Measurements from ENCODE around the gene CCDC191.
A peak's percentile ranks its signal among the peaks of the same experiment; 100 is the strongest.

Gene CCDC191

DNA sequence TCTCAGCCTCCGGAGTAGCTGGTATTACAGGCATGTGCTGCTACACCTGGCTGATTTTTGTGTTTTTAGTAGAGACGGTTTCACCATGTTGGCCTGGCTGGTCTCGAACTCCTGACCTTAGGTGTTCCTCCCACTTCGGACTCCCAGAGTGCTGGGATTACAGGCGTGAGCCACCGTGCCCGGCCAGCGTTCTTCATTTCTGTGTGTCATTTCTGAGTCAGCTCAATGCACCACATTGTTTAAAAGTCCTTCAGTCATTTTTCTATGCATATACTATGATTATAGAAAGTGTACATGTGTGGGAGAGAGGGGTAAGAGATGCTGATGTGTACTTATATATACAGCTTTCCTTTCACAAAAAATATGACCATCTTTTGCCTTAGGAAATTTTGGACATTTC lies 2.3 kb upstream of the CCDC191 start:
- FAIRE-seq = no peak

DNA sequence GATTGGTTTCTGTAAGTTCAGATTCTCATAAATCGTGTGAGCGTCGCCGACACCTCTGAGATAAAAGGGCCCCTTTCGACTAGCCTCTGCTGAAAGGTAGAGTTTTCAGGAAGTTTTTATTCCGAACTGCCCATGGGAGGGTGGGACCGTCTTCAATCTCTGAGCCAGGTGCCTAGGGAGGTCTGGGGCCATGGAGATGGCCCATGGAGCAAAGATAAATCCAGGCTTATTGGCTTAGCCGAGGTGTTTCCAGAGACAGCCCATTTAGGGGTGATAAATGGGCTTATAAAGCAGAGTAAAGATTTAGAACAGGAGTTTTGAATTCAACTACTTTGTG lies 653 bp upstream of the CCDC191 start:
- no peak for FAIRE-seq

- no peak for FAIRE-seq
Observed at GRCh38 chr3:114052216-114052615, 4.1 kb downstream of the CCDC191 start.

DNA sequence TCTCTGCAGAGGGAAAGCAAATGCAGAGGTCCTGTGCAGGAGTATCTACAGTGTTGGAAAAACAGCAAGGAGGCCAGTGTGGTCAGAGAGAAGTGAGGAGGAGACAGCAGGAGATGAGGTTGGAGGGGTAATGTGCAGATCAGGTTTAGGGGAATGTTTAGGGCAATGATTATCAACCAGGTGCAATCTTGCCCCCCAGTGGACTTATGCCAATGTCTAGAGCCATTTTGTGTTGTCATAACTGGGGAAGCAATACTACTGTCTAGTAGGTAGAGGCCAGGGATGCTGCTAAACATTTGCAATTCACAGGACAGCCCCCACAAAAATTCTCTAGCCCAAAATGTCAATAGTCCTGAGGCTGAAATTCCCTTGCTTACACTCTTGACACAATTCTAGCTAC lies 13.1 kb downstream of the CCDC191 start:
- no peak for FAIRE-seq

GRCh38 chr3:114035896-114036295 lies 20.4 kb downstream of the CCDC191 start:
- FAIRE-seq = no peak

DNA sequence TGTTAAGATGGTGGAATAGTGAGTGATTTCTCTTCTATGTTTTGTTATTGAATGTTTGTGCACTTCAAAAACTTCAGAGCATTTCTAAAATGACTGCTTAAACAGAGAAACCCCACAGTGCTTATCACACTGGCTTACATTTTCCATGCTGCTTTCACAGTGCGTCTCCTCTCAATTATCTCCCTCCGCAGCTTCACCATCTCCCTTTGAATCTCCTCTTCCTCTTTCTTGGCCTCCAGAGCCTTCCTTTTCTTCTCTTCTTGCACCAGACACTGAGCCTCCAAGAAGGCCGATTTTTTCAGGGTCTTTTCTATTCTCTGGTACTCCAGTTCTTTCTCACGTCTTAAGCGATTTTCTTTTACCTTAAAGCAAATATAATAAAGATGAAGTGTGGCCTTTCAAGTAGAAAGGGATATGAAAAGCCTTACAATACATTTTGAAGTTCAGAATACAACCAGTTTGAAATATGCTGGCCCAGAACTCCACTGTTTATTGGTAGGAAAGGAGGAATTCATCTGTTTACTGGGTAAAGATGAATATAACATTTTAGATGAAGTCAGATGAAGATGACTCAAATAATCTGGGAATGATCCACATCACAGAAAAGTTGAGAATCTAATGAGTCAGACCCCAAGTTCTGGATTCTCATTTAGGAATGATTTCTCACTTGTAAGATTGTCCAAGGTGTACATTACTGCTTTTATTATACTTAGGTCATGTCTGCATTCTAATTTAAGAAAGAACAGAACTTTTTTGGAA lies 21.4 kb downstream of the CCDC191 start:
- no peak for FAIRE-seq

DNA sequence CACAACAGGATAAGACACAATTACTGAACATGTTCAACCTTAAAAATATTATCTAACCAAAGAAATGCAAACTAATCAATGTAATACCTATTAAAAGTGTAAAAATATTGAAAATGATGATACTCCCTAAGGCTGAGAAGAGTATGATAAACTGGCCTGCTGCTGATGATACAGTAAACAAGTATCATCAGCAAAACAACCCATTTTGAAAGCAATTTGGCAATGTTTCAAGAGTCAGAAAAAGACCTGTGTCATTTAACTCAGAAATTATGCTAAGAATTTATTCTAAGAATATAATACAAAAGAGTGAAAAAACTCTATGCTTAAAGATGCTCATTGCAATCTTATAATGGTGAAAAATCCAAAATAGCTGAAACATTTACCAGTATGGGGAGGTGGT lies 22.1 kb downstream of the CCDC191 start:
- FAIRE-seq = peak; percentile 24

DNA sequence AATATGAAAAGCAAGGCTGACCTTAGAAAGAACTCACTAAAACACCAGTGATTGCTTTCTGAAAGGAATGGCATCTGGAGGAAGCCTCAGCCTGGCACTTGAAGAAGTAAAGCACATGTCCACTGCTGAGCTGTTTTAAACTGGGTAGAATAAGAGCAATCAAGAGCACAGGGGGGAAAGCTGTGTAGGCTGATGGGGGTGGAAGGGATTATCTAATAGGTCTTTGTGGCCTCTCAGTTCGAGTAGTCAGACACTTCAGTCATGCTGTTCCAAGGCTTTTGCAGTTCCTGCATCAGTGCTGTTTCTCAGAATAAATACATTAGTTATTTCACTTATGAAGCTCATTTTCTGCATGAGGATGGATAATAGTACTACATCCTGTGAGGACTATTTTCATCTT lies 22.6 kb downstream of the CCDC191 start:
- no peak for FAIRE-seq

DNA sequence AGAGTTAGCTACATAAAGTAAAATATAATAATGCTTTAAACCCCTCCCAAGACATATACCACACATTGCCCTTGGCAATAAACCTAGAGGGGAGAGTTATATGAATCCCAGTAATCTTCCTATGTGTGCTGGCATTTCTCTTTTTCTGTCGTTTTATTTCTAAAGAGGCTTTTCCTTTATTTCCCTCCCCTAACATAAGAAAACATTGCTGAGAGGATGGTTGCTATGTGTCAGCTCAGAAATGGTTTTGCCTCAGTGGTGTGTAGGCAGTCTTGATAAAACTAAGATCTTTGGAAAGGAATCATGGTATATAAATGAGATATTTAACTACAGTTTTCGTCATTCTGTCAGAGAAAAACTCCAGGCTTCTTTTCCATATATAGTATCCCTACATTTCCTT lies 30.0 kb downstream of the CCDC191 start:
- no peak for FAIRE-seq

GRCh38 chr3:114025451-114025850 lies 30.9 kb downstream of the CCDC191 start:
- no peak for FAIRE-seq

DNA sequence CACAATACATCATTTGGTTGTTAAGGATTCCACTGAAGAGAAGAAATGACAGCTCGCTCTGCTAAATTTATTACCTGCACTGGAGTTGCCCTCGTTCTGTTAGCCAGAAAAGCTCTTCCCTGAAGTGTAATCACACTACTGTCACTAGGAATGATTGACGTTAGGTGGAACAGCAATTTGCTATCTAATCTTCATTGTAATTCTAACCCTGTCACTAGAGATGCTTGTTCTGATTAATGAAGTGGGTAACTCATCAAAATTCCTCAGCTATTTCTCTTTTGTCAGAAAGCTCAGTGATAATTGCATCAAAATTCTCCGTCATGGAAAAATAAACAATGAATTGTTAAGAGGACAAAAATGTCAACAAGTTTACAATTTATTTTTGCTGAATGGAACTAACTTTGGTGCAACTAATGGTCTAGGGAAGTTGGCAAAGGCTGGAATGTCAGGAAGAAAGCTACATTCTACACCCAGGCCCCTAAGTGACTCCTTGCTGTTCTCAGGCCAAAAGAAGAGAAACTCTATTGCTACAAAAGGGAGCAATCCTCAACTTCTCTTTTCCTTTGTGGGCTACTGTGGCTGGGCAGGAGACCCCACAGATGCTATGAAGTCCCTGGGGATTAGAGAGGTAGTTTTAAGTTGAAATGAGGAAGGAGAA lies 34.1 kb downstream of the CCDC191 start:
- no peak for FAIRE-seq

DNA sequence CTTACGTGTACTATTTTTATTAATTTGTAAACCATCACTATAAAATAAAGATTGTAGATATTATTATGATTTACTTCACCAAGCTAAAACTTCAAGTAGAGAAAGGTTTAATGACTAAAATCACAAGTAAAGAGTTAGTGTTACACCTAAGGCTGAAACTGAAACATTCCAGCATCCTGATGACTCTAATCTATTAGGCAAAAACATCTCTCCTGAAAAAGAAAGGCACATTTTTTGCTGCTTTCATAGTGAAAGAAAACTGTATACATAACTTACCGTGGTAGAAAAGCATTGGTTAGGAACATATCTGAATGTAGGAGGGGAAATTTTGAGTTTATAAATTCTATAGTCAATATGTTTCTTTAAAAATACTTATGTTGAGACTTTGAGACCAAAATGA lies 35.4 kb downstream of the CCDC191 start:
- FAIRE-seq = no peak

DNA sequence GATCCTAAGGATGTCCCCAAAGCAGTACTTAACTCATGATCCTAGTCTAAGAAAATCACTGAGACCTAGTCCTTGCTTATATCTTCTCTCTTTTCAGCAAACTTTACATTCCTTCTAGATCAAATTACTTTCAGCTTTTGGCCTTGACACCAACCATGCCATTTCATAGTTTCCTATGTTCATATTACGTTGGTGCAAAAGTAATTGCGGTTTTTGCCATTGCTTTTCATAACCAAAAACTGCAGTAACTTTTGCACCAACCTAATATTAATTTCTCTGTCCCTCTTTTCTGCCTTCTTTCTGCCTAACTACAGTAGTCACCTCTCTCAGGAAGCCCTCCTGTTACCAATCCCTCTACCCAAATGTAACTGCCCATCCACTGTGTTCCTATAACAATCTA lies 36.8 kb downstream of the CCDC191 start:
- no peak for FAIRE-seq

DNA sequence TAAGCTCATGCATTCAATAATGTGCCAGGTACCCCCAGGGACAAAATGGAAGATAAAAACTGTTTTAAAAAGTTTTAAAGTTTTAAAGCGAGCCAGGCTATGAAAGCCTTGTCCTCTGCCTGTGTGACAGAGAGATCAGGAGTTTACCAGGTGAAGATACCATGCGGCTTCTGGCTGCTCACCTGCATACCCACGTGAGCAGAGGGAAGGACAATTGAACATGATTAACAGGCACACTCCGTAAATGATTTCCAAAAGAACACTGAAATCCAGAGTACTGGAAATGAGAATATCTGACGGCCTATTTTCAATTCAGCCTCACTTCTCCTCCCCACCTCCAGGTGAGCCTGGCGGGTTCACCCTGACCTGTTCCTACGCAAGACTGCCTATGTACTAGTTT lies 42.1 kb downstream of the CCDC191 start:
- FAIRE-seq = no peak

DNA sequence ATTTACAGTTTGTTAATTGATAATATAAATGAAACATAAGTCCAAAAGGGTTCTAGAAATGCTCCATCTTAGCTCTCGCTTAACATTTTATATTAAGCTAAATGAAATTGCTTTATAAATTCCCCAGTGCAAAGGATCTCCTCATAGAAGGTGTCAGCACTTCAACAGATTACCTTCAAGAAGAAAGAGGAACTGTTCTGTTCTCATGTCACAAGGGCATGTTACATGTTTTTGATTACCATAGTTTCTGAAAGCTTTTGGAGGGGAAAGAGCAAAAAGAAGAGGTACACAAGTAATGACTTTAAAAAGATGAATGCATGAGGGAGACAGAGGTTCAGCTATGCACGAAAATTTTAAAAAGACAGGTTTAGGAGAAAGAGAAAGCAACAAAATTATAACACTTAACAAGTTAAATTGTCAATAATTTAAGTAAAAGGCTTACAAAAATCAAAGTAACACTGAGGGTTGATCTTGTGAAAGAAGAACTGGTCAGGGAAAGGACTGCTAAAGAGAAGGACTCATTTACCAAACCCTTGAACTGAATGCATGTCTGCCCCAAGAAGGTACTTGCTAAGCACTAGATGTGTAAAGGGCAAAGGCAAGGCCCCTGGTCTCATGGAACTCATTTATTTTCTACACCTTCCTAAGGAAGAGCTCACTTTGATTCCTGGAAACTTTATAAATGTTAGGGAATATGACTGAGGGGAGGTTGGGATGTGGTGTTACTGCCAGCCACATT lies 45.1 kb downstream of the CCDC191 start:
- no peak for FAIRE-seq

DNA sequence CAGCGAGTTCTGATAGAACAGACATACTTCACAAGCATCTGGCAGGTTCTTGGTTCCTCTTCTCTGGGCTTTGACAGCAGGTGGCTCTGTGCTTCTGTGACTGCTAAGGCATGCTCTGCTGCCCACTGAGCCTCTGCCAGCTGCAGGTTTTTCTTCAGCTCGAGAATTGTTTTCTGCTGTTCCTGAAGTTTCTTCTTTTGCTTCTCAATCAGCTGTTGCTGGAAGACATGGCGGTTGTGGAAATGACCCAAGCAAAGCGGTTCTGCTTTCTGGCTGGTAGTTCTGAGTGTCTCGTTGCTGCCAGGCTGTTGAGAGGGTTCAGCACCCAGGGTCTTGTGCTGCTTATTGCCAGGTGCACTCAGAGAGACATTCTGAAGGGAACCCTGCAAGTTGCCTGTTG lies 50.8 kb downstream of the CCDC191 start:
- FAIRE-seq = no peak

DNA sequence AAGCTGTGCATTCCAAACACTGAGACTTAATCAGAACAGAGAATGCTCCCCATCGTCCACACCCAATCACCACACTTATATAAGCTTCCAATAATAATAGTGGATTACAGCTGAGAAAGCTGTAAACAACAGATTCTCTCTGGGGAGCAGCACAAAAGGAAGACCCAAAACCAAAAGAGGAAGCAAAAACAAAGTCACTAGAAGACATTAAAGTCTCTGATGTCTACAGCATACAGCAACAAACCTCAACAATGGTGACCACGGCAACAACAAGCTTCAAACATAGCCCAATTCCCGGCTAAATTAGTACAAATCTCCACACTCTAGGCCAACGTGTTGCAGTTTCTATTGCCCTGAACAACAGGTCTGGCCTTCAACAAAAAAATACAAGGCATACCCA lies 70.8 kb downstream of the CCDC191 start:
- FAIRE-seq = no peak

- FAIRE-seq = no peak
Observed at GRCh38 chr3:113983544-113983943, 72.8 kb downstream of the CCDC191 start.

- FAIRE-seq = no peak
Observed at GRCh38 chr3:113981803-113982202, 74.5 kb downstream of the CCDC191 start.

- FAIRE-seq = no peak
Observed at GRCh38 chr3:113979916-113980315, 76.4 kb downstream of the CCDC191 start.

- no peak for FAIRE-seq
Observed at GRCh38 chr3:113977822-113978221, 78.5 kb downstream of the CCDC191 start.

GRCh38 chr3:113968986-113969385 lies 87.3 kb downstream of the CCDC191 start:
- peak; percentile 83 for FAIRE-seq

GRCh38 chr3:113966172-113966571 lies 90.2 kb downstream of the CCDC191 start:
- FAIRE-seq = no peak

- no peak for FAIRE-seq
Observed at GRCh38 chr3:113963879-113964278, 92.4 kb downstream of the CCDC191 start.
